Measurements from ENCODE around the gene SEC23B.

Gene SEC23B

DNA sequence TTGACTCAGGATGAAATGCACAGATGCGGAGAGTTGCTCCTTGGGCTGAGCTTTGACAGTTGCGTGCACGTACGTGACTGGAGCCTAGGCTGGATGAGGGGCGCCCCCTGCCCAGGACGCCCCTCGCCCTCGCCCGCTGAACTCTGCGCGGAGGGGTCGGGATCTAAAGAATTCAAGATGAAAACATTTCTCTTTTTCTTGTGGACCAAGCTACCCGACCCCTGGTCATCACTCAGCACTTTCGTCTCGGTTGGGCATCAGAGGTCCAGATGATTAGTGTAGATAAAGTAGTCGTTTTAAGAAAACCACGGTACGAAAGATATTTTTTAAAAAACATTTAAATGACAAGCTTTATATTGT, 80.8 kb downstream of the SEC23B start:
- no peak for DNase-seq

DNA sequence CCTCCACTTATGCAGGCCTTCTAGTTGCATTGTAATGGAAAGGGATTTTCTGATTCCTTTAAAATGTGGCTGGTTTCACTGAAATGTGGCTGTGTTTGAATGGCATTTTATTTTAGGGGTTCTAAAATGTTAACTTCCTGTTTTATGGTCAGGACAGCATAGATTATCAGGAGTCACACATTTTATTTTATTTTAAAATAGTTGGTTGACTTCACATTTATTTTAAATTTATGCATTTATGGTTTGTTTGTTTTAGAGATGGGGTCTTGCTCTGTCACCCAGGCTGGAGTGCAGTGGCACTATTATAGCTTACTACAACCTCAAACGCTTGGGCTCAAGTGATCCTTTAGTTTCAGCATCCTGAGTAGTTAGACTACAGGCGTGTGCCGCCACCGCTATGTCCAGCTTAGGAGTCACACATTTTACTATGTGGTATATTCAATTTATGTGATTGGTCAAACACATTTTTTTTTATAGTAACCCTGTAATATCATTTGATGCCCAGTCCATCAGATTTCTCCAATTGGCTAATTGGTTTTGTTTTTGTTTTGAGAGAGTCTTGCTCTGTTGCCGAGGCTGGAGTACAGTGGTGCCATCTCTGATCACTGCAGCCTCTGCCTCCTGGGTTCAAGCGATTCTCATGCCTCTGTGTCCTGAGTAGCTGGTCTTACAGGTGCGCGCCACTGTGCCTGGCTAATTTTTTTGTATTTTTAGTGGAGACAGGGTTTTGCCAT, 82.4 kb downstream of the SEC23B start:
- no peak for DNase-seq

DNA sequence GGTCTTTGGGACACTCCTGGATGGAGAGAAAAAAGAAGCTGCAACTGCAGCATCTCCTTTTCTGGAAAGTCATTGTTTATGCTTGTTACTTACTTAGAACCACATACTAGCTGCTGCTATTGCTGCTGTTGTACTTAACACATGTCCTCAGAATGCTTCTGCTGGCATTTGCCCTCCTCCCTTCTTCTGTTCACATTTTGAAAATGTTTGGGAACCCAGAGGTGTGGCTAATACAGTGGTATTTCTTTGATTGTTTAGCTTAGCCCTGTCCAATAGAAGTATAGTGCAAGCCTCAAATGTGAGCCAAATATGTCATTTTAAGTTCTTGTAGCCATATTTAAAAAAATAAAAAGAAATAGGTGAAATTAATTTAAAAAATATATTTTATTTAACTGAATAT, 88.5 kb downstream of the SEC23B start:
- no peak for DNase-seq

DNA sequence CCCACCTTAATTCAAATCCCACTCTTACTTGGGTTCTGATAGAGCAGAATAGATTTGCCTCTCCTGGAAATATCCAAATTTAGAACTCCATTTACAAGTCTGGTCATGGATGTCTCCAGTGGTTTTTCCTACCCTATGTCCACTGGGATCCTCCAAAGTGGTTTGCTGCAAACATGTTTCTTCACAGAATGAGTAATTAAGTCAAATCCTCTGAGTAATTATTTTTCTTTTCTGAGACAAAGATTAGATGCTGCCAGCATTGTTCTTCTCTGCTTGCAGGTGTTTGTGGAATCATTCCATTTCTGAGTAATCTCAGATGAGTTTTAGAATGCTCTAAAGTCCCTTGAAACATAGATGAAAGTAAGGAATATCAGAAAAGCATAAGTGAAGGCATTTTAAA, 102.0 kb downstream of the SEC23B start:
- DNase-seq: no peak

Measured in inflammatory macrophage treated with lipopolysaccharide for 1 hour (primary cell).